ENCODE results near the gene LSS.
"Not testable (repeated sequence)": the region's sequence is repeated elsewhere in the genome, so short reads cannot be mapped to it uniquely, and the experiment has no call there.

LSS gene

DNA sequence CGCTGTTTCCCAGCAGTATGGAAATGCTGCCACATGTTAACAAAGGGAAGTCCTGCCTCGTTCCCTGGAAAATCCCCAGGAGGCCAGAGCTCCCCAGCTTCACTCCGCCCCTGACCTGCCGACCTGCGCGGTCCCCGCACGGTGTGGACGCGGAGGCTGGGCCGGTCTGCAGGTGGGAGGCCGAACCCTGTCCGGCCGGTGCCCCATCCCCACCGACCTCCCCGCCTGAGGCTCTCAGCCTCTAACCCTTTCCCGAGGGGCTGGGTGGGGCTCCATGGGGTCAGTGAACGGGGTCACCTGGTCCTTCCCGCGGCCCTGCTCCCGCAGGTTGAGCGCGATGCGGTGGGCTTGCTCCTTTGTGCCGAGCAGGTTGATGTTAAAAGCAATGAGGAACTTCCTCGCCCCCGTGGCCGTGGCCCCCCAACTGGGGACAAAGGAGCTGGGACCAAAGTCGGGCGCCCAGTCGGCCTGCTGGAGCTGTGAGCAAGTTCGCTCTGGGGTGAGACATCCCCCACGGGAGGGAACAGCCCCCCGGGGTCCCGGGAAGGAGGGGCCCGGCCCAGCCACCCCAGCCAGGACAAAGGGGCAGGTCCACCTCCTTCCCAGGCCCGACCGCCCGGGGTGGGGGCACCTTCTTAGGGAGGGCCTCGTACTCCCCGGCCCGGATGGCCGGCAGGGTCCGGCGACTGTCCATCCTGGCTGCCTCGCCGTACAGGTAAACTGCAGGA lies 77.1 kb downstream of the LSS start:
- Mint-ChIP-seq H3K36me3 (no peaks in the 10 kb centered on the region), H3K4me1 (no peaks in the 10 kb centered on the region), H3K27me3 (peaks cover 0 to 4% of the 10 kb centered on the region in 2 donors), H3K9me3 (no peaks in the 10 kb centered on the region), H3K4me3 (no peak overlapping the region), H3K27ac (no peak overlapping the region)
- no peak for ATAC-seq (replicated peaks)
- no peak for DNase-seq

DNA sequence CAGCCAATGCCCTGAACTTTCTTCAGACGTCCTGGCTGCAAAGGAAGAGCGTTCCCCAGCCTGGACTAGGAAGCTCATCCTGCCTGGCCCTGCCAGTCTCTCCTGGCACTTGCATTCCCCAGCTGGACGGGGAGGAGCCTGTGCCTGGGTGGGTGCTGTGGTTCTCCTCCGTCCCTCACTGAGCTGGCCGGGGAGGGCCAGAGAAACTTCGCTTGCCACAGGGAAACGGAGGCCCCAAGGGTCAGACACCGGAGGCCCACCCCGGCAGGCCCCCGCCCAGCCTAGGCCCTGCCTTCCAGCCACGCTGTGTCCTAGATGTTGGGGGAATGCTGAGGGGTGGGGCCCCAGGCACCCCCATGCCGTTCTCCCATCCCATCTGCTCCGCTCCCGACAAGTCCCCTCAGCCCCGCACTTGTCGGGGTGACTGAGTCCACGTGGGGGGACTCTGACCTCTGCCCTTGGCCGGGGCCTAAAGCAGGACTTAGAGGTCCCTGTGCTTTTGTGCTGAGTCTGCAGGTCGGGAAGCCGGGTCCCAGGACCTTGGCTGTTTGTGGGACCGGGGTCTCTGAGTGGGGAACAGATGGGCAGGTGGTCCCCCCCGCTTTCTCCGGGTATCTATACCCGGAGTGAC lies 78.0 kb downstream of the LSS start:
- H3K36me3 Mint-ChIP-seq: no peaks in the 10 kb centered on the region
- H3K9me3 Mint-ChIP-seq: no peaks in the 10 kb centered on the region
- peaks cover 0 to 5% of the 10 kb centered on the region in 2 donors for H3K27me3 Mint-ChIP-seq
- DNase-seq (no peak), ATAC-seq (replicated peaks) (no peak)
- H3K4me3 Mint-ChIP-seq: no peak overlapping the region
- H3K4me1 Mint-ChIP-seq: no peaks in the 10 kb centered on the region
- no peak overlapping the region for H3K27ac Mint-ChIP-seq

DNA sequence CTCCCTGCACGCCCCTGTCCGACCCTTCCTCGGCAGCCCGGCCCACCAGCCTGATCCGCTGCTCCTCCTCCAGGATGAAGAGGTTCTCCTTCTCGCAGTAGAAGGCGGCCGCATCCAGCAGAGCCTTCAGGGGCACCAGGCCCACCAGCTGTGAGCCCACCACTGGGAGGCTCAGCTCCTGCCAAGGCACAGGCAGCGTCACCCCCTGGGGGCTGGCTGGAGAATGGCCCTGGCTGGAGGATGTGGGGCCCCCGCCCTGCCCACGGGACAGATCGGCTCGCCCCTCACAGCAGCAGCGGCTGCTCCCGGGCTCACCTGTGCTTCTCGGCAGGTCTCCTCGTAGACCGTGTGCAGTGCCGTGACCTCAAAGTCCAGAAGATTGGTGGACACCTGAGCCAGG lies 78.5 kb downstream of the LSS start:
- DNase-seq: no peak
- Mint-ChIP-seq H3K9me3 (no peaks in the 10 kb centered on the region), H3K36me3 (no peaks in the 10 kb centered on the region), H3K27me3 (peaks cover 0 to 5% of the 10 kb centered on the region in 2 donors), H3K4me1 (no peaks in the 10 kb centered on the region), H3K27ac (no peak overlapping the region), H3K4me3 (no peak overlapping the region)
- ATAC-seq (replicated peaks): no peak

DNA sequence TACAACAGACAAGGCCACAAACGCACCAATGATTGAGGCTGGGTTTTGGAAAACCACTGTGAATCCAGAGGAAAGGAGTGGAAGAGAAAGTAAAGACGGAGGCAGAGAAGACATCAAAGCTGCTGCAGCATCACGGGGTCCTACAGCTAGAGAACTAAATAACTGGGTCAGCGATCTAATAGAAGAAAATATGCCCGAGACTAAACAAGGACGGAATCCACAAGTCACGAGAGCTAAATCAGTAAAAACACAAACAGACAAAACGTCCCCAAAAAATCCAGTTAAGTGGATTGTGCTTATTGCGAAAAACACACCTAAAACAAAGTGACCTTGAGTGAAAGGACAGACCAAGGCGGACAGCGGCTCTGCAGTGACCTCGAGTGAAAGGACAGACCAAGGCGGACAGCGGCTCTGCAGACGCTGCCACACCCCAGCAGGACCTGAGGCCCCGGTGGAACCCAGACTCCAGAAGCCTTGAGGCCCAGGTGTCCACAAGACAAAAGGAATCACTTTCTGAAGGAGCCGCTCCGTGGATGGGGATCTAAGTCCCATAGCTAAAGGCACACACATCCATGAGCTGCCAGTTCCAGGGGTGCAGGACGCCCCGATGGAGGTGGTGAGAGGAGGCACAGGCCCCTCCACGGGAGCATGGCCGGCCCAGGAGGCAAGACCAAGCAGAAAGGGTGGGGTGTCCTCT lies 79.2 kb downstream of the LSS start:
- Mint-ChIP-seq H3K27me3 (peaks cover 3 to 5% of the 10 kb centered on the region in 2 donors), H3K9me3 (no peaks in the 10 kb centered on the region)

DNA sequence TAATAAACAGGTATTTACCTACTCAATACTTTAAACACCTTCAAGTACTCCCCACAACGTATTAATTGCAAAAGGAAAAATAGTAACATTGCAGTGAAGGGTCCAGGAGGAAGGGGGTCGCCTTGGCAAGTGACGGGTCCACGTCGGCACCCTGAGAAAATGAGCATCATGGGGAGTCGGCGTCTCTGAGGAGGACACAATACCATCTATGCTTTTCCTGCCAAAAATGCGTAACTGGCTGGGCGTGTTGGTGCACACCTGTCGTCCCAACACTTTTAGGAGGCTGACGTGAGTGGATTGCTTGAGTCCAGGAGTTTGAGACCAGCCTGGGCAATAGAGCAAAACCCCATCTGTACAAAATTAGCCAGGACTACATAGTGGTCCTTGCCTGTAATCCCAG lies 80.5 kb downstream of the LSS start:
- peaks cover 3 to 7% of the 10 kb centered on the region in 2 donors for H3K4me1 Mint-ChIP-seq
- H3K27ac Mint-ChIP-seq: no peak overlapping the region
- DNase-seq (no peak), ATAC-seq (replicated peaks) (no peak)
- H3K36me3 Mint-ChIP-seq: no peaks in the 10 kb centered on the region
- H3K27me3 Mint-ChIP-seq: peaks cover 3 to 5% of the 10 kb centered on the region in 2 donors
- H3K4me3 Mint-ChIP-seq: no peak overlapping the region
- H3K9me3 Mint-ChIP-seq: no peaks in the 10 kb centered on the region

More for the DNA sequence above, 79.2 kb downstream of the LSS start:
- Mint-ChIP-seq H3K4me3 (no peak overlapping the region), H3K4me1 (no peaks in the 10 kb centered on the region), H3K36me3 (no peaks in the 10 kb centered on the region), H3K27ac (no peak overlapping the region)
- no peak for ATAC-seq (replicated peaks)
- no peak for DNase-seq

DNA sequence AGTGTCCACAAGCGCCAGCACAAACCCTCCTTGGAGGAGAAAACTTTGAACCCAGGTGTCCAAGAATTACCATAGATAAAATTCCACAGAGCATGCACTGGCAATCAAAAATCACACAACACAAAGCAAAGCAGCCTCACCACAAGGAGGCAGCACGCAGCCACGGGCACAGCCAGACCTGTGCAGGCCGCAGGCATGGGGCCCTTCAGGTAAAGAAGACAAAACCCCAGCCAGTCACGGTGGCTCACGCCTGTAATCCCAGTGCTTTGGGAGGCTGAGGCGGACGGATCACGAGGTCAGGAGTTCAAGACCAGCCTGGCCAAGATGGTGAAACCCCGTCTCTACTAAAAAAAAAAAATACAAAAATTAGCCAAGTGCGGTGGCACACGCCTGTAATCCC lies 81.1 kb downstream of the LSS start:
- peak in 1 of 2 donors; percentile 20 for ATAC-seq (replicated peaks)
- not testable (repeated sequence) for DNase-seq, H3K36me3 Mint-ChIP-seq, H3K9me3 Mint-ChIP-seq, H3K27ac Mint-ChIP-seq, H3K4me3 Mint-ChIP-seq, H3K4me1 Mint-ChIP-seq, H3K27me3 Mint-ChIP-seq

DNA sequence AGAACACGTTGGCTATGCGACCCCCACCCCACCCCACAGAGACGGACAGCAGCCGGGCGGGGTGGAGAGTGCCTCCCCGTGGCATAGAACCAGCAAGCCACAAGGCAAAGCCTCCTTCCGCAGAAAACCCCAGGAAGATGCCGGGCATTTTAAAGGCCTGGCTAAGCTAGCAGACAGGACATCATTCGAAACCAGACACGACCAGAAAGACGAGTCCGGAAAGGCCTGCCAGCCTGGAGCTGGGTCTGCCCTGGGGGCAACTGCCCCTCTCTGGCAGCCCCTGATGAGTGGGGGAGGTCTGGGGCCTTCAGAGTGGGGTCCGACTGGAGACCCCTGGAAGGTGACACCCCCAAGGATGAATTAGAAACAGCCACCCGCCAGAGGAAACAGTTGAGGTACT lies 81.7 kb downstream of the LSS start:
- Mint-ChIP-seq H3K9me3 (no peaks in the 10 kb centered on the region), H3K36me3 (no peaks in the 10 kb centered on the region), H3K4me3 (no peak overlapping the region)

DNA sequence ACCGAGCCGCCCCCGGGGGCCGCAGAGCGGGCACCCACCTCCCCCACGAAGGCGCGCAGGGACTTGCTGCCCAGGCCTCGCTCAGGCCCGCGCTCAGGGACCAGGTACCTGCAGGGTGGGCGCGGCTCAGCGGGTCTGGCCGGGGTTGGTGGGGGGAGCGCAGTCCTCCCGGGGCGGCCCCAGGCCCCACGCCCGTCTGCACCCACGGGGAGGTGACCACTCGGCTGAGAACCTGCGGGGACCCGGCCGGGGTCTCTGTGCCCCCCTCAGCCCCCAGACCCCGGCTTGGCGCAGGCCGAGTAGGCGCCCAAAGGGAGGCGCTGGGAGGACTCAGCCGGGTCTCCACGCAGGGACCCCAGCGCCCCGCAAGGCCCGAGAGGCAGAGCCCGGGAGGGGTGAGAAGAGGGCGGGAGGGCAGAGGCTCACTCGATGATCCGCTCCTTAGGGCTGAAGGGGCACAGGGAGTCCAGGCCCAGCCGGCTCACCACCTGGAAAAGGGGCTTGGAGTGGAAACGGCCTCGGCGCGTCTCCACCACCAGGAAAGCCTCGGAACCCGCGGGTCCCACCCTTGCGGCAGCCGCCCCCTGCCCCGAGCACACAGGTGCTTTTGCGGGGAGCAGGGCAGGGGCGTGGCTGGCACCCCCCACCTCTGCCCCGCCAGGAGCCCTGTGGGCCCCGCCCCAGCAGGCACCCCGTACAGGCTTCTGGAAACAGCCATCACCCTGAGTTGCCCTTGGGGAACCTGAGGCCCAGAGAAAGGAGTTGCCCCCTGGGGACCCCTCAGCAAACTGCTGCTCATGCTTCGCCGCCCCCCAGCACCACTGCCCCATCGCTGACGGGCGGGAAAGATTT lies 82.5 kb downstream of the LSS start:
- Mint-ChIP-seq H3K36me3 (peaks cover 0 to 2% of the 10 kb centered on the region in 2 donors), H3K4me1 (peaks cover 3 to 7% of the 10 kb centered on the region in 2 donors), H3K27ac (no peak overlapping the region), H3K27me3 (peaks cover 3 to 5% of the 10 kb centered on the region in 2 donors), H3K4me3 (no peak overlapping the region), H3K9me3 (no peaks in the 10 kb centered on the region)
- ATAC-seq (replicated peaks) (no peak), DNase-seq (no peak)

More for the DNA sequence above, 81.7 kb downstream of the LSS start:
- peaks cover 3 to 5% of the 10 kb centered on the region in 2 donors for H3K27me3 Mint-ChIP-seq
- DNase-seq (no peak), ATAC-seq (replicated peaks) (no peak)
- H3K4me1 Mint-ChIP-seq: peaks cover 3 to 7% of the 10 kb centered on the region in 2 donors
- no peak overlapping the region for H3K27ac Mint-ChIP-seq

DNA sequence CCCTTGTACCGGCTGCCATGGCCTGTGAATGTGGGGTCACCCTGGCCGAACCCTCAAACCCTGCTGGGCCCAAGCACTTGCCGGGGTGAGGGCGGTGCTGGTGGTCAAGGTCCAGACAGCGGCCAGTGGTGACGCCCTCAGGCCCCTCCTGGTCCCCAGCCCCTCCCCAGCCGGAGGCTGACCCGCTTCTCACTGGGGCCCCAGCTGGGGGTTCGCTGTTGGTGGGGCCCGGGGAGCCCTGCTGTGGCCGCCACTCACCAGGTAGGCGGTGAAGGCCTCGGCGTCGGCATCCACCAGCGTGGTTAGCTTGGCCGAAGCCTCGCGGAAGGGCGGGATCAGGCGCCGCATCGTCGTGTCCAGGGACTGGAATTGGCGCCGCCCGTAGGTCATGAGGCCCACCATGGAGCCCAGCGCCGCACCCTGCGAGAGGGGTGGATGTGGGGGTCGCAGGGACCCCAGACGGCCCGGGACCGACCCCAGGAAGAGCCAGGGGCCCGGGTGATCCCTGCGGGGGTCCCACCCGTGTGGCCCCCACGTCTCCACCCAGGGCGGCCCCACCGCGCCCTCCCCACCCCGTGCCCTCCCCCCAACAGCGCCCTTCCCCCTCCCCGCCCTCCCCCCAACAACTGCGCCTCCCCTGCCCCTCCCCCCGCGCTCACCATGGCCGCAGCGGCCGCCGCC lies 83.3 kb downstream of the LSS start:
- no peaks in the 10 kb centered on the region for H3K9me3 Mint-ChIP-seq
- no peak overlapping the region for H3K27ac Mint-ChIP-seq
- no peak overlapping the region for H3K4me3 Mint-ChIP-seq
- H3K36me3 Mint-ChIP-seq: peaks cover 0 to 2% of the 10 kb centered on the region in 2 donors
- peaks cover 3 to 5% of the 10 kb centered on the region in 2 donors for H3K27me3 Mint-ChIP-seq
- ATAC-seq (replicated peaks) (no peak), DNase-seq (no peak)
- peaks cover 3 to 7% of the 10 kb centered on the region in 2 donors for H3K4me1 Mint-ChIP-seq

DNA sequence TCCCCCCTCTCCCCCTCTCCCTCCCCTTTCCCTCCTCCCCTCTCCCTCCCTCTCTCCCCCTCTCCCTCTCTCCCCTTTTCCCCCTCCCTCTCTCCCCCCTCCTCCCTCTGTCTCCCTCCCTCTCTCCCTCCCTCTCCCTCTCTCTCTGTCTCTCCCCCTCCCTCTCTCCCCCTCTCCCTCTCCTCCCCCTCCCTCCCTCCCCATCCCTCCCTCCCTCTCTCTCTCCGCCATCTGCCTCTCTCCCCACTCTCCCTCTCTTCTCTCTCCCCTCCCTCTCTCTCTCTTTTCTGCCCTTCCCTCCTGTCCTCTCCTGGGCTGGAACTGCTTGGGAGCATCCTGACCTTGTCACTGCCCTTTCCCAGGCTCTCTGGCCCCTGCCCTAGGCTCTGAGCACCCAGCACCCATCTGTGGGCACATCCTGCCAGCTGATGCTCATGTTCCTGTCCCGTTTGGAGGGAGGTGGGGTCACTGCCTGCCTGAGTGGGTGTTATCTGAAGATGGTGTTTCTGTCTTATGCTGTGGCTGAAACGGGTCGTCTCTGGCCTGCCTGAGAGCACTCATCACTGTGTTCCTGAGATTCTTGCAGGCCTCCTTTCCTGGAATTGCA lies 84.0 kb downstream of the LSS start:
- H3K9me3 Mint-ChIP-seq: no peaks in the 10 kb centered on the region
- H3K36me3 Mint-ChIP-seq: peaks cover 0 to 2% of the 10 kb centered on the region in 2 donors
- DNase-seq (no peak), ATAC-seq (replicated peaks) (no peak)
- H3K27ac Mint-ChIP-seq: peak overlapping the region; percentile 91
- H3K4me1 Mint-ChIP-seq: peaks cover 3 to 7% of the 10 kb centered on the region in 2 donors
- peak overlapping the region in 1 of 2 donors; percentile 69 for H3K4me3 Mint-ChIP-seq
- peaks cover 3 to 7% of the 10 kb centered on the region in 2 donors for H3K27me3 Mint-ChIP-seq

DNA sequence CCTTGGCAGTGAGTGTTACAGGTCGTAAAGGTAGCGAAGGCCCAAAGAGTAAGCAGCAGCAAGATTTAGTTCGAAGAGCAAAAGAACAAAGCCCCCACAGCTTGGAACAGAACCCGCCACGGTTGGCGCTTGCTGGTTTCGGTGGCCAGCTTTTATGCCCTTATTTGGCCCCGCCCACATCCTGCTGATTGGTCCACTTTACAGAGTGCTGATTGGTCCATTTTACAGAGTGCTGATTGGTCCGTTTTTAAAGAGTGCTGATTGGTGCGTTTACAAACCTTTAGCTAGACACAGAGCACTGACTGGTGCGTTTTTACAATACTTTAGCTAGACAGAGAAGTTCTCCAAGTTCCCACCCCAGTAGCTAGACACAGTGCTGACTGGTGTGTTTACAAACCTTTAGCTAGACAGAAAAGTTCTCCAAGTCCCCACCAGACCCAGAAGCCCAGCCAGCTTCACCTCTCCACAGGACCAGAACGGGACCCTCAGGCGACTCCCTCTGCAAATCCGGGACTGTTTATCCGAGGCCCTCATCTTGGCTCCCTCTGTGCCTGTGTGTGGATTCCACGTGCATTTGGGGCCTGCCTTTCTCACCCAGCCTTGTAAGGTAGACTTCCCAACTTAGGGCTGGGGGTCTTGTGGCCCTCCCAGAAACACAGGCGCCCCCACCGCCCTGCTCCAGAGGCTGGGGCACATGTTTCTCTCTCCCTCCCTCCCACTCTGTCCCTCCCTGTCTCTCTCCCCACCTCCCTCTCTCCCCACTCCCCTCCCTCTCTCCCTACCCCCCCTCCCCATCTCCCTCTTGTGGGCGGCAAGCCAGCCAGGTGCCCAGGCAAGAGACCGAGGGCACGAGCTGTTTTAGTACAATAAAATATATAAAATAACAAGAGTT lies 85.7 kb downstream of the LSS start:
- Mint-ChIP-seq H3K9me3 (no peaks in the 10 kb centered on the region), H3K4me3 (no peak overlapping the region), H3K4me1 (peaks cover 3 to 7% of the 10 kb centered on the region in 2 donors), H3K27ac (no peak overlapping the region), H3K36me3 (peaks cover 0 to 2% of the 10 kb centered on the region in 2 donors), H3K27me3 (peaks cover 3 to 15% of the 10 kb centered on the region in 2 donors)
- DNase-seq (no peak), ATAC-seq (replicated peaks) (no peak)

DNA sequence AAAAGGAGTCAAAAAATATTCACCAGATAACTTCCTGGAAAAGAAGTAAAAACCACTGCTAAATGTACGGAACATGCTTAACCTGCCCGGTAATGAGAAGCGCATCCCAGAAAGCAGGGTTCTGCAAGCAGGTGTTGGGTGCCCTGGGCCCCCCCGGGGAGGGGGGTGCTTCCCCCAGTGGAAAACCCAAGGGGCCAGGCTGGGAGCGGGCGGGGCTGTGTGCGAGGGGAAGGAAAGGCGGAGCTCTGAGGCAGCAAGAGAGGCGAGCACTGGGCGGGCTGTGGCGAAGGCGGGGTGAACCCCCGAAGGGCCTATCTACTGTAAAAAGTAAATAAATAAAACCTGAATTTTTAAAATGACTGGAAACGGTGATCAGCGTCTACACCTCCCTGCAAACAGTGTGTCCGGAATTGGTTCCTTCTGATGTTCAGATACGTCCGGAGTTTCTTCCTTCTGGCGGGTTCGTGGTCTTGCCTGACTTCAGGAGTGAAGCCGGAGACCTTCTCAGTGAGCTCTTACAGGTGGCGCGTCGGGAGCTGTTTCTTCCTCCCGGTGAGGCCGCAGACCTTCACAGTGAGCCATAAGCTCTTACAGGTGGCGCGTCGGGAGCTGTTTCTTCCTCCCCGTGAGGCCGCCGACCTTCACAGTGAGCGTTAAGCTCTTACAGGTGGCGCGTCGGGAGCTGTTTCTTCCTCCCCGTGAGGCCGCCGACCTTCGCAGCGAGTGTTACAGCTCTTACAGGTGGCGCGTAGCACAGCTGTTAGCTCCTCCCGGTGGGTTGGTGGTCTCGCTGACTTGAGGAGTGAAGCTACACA lies 86.6 kb downstream of the LSS start:
- Mint-ChIP-seq H3K4me1 (peaks cover 3 to 7% of the 10 kb centered on the region in 2 donors), H3K4me3 (no peak overlapping the region), H3K27ac (peak overlapping the region; percentile 87), H3K27me3 (peaks cover 3 to 24% of the 10 kb centered on the region in 2 donors), H3K9me3 (no peaks in the 10 kb centered on the region), H3K36me3 (peaks cover 0 to 2% of the 10 kb centered on the region in 2 donors)
- ATAC-seq (replicated peaks) (no peak), DNase-seq (no peak)
